IgD-negative memory B cell (primary cell): Measurements from ENCODE around the gene UHMK1. TPM values are rescaled to one million over a fixed set of nuclear protein-coding genes. Genes with fewer than 3 reads are reported as not detected.
"Not testable (repeated sequence)": the region's sequence is repeated elsewhere in the genome, so short reads cannot be mapped to it uniquely, and the experiment has no call there.

Experiments used
- H3K27ac Mint-ChIP-seq, 3 donors: one replicate each; pipeline ENCODE4 v1.8.0; 2020 to 2022; ENCODE audit warnings: mild to moderate bottlenecking in 3 of 3, mixed read lengths in 3 of 3, moderate library complexity in 1 of 3
- H3K27me3 Mint-ChIP-seq: one replicate; pipeline ENCODE4 v1.8.0; 2021; ENCODE audit warnings: mixed read lengths
- H3K36me3 Mint-ChIP-seq: one replicate; pipeline ENCODE4 v1.8.0; 2020; ENCODE audit warnings: mild to moderate bottlenecking, mixed read lengths
- H3K4me1 Mint-ChIP-seq, 3 donors: one replicate each; pipeline ENCODE4 v1.8.0; 2020 to 2022; ENCODE audit warnings: mixed read lengths in 3 of 3, mild to moderate bottlenecking in 1 of 3
- H3K4me3 Mint-ChIP-seq, 4 donors: one replicate each; pipeline ENCODE4 v1.8.0; 2020 to 2022; ENCODE audit warnings: mild to moderate bottlenecking in 4 of 4, mixed read lengths in 4 of 4, moderate library complexity in 3 of 4
- H3K9me3 Mint-ChIP-seq, 3 donors: one replicate each; pipeline ENCODE4 v1.8.0; 2020 to 2021; ENCODE audit warnings: mixed read lengths in 3 of 3, mild to moderate bottlenecking in 1 of 3
- polyA plus RNA-seq: library from polyadenylated mRNA; unstranded; fragments of 300-500 nt; fragmentation: Illumina TruSeq; gene quantifications from one replicate; pipeline ENCODE4 v1.2.3, GENCODE V29; 2021

The UHMK1 gene
- polyA plus RNA-seq, 1 donor from 2014 or later: 53.7 TPM

DNA sequence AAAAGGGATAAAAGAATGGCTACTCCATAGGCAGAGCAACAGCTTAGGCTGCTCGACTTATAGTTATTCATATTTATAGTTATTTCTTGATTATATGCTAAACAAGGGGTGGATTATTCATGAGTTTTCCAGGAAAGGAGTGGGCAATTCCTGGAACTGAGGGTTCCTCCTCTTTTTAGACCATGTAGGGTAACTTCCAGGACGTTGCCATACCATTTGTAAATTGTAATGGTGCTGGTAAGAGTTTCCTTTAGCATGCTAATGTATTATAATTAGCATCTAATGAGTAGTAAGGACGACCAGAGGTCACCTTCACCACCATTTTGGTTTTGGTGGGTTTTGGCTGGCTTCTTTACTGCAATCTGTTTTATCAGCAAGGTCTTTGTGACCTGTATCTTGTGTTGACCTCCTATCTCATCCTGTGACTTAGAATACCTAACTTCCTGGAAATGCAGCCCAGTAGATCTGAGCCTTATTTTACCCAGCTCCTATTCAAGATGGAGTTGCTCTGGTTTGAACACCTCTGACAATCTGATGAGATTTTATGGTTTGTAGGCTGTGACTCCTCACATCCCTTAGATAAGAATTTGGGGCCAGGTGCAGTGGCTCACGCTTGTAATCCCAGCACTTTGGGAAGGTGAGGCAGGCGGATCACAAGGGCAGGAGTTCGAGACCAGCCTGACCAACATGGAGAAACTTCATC is 1.9 kb upstream of the UHMK1 start:
- peak overlapping the region in 1 of 3 donors; percentile 35 for H3K27ac Mint-ChIP-seq
- not testable (repeated sequence) for H3K36me3 Mint-ChIP-seq, H3K27me3 Mint-ChIP-seq, H3K9me3 Mint-ChIP-seq
- H3K4me3 Mint-ChIP-seq: peak overlapping the region in 3 of 4 donors; percentile 39 to 78 (median 65)
- H3K4me1 Mint-ChIP-seq: peaks cover 19 to 22% (median 22%) of the 10 kb centered on the region in 3 donors

DNA sequence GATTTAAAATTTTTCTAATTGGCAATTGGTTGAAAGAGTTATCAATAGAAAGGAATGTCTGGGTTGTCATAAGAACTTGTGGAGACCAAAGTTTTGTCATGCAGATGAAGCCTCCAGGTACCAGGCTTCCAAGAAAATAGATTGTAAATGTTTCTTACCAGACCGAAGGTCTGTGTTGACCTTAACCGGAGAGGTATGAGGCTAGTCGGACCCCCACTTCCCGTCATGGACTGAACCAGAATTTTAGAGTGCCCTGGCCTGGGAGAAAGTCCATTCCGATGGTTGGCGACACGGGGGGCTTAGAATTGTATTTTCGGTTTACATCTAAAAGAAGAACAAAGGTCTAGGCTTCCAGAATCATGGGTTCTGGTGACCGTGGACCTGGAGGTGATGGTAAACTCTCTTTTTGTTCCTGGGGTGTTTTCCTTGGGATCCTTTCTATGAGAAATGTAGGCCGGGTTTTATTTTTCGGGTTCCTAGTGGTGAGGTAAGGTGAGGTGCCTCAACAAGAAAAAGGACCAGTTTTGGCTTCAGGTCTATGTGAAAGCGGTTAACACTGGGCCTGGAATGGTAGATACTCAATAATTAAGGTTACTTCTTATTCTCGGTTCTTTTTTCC is 405 bp upstream of the UHMK1 start:
- H3K36me3 Mint-ChIP-seq: no peaks in the 10 kb centered on the region
- H3K9me3 Mint-ChIP-seq: no peaks in the 10 kb centered on the region
- H3K4me3 Mint-ChIP-seq: peak overlapping the region; percentile 89 to 97 (median 94)
- H3K27ac Mint-ChIP-seq: peak overlapping the region; percentile 89 to 96 (median 90)
- H3K27me3 Mint-ChIP-seq: peaks cover 1% of the 10 kb centered on the region
- H3K4me1 Mint-ChIP-seq: peaks cover 19 to 25% (median 22%) of the 10 kb centered on the region in 3 donors

DNA sequence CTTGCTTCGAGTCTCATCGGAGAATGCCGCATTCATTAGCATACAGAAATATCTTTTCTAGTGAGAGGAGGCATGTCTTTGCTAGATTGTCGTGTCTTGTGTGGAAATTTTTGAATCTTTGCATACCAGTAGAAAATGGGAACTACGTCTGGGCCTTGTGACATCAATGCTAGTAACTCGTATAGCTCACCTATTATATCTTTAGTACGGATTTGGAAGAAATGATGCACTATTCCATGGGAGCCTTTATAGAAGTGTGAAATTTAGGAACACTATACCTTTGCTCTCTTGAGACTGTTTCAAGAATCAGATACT is 835 bp downstream of the UHMK1 start:
- peak overlapping the region; percentile 89 to 97 (median 94) for H3K4me3 Mint-ChIP-seq
- no peaks in the 10 kb centered on the region for H3K9me3 Mint-ChIP-seq
- H3K27ac Mint-ChIP-seq: peak overlapping the region; percentile 89 to 97 (median 96)
- H3K4me1 Mint-ChIP-seq: peaks cover 19 to 25% (median 22%) of the 10 kb centered on the region in 3 donors
- H3K36me3 Mint-ChIP-seq: no peaks in the 10 kb centered on the region
- H3K27me3 Mint-ChIP-seq: peaks cover 1% of the 10 kb centered on the region

- no peaks in the 10 kb centered on the region for H3K27me3 Mint-ChIP-seq
- H3K4me3 Mint-ChIP-seq: peak overlapping the region in 1 of 4 donors; percentile 16
- peaks cover 19 to 25% (median 22%) of the 10 kb centered on the region in 3 donors for H3K4me1 Mint-ChIP-seq
- H3K27ac Mint-ChIP-seq: no peak overlapping the region
- no peaks in the 10 kb centered on the region for H3K9me3 Mint-ChIP-seq
- no peaks in the 10 kb centered on the region for H3K36me3 Mint-ChIP-seq
Observed at GRCh38 chr1:162500805-162501204, 3.2 kb downstream of the UHMK1 start.

DNA sequence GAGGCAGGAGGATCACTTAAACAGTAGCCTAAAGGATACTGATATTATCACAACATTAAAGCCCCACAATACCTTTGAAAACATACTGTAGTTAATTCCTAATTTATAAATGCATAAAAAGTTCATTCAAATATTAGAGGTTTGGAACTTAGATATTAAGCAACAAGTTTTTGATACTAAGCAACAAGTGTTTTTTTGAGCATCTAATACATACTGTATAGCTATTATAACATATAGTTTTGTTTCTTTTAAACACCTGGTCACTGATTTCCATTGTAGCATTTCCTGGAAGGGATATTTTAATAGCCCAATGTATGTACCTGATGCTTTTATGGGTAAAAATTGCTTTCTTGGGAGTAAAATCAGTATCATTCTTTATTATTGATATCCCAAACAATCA is 4.5 kb downstream of the UHMK1 start:
- Mint-ChIP-seq H3K4me3 (peak overlapping the region in 1 of 4 donors; percentile 50), H3K27ac (no peak overlapping the region), H3K36me3 (peaks cover 4% of the 10 kb centered on the region), H3K9me3 (no peaks in the 10 kb centered on the region), H3K27me3 (no peaks in the 10 kb centered on the region), H3K4me1 (peaks cover 18 to 21% (median 19%) of the 10 kb centered on the region in 3 donors)

GRCh38 chr1:162502928-162503327 is 5.3 kb downstream of the UHMK1 start:
- Mint-ChIP-seq H3K36me3 (peaks cover 4% of the 10 kb centered on the region), H3K9me3 (no peaks in the 10 kb centered on the region), H3K27me3 (no peaks in the 10 kb centered on the region), H3K27ac (no peak overlapping the region), H3K4me3 (no peak overlapping the region), H3K4me1 (peaks cover 15 to 19% (median 16%) of the 10 kb centered on the region in 3 donors)

- no peak overlapping the region for H3K4me3 Mint-ChIP-seq
- H3K27ac Mint-ChIP-seq: no peak overlapping the region
- H3K9me3 Mint-ChIP-seq: no peaks in the 10 kb centered on the region
- H3K36me3 Mint-ChIP-seq: peaks cover 5% of the 10 kb centered on the region
- no peaks in the 10 kb centered on the region for H3K27me3 Mint-ChIP-seq
- peaks cover 18 to 23% (median 21%) of the 10 kb centered on the region in 3 donors for H3K4me1 Mint-ChIP-seq
Observed at GRCh38 chr1:162527314-162527713, 29.7 kb downstream of the UHMK1 start.

- Mint-ChIP-seq H3K27ac (peak overlapping the region; percentile 13 to 95 (median 91)), H3K4me1 (peaks cover 19 to 23% (median 21%) of the 10 kb centered on the region in 3 donors), H3K9me3 (no peaks in the 10 kb centered on the region), H3K4me3 (peak overlapping the region; percentile 0 to 83 (median 27)), H3K27me3 (no peaks in the 10 kb centered on the region), H3K36me3 (peaks cover 3% of the 10 kb centered on the region)
Observed at GRCh38 chr1:162530307-162530987, 32.8 kb downstream of the UHMK1 start.

DNA sequence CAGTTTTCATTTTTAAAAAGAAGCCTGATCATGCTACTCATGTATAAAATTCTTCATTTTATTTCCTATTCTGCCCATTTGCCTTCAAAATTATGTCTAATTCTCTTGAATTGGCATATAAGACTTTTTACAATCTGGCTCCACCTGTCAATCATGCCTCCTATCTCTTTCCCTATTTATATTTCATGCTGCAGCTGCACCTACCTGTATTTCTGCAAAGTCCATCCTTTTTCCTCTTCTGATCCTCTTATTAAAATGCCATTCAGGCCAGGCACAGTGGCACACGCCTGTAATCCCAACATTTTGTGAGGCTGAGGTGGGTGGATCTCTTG is 33.3 kb downstream of the UHMK1 start:
- H3K4me3 Mint-ChIP-seq: peak overlapping the region in 3 of 4 donors; percentile 0 to 83 (median 1)
- peaks cover 19 to 23% (median 21%) of the 10 kb centered on the region in 3 donors for H3K4me1 Mint-ChIP-seq
- H3K36me3 Mint-ChIP-seq: peaks cover 5% of the 10 kb centered on the region
- no peaks in the 10 kb centered on the region for H3K27me3 Mint-ChIP-seq
- peak overlapping the region; percentile 13 to 95 (median 91) for H3K27ac Mint-ChIP-seq
- no peaks in the 10 kb centered on the region for H3K9me3 Mint-ChIP-seq

DNA sequence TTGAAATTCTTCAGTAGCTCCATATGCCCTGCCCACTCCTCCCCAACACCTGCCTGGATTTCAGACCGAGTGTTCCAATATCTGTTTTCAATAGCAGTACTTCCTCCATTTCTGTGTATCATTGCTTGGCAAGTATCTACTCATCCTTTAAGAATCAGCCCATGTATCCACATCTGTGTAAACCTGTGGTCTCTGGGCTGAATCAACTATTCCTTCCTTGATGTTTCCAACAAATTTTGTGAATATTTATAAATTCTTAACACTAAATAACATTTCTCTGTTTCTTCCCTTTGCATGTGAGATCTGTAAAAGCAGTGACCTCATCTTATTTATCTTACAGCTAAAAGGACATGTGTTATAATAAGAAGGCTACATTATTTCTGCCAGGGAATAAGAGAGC is 37.9 kb downstream of the UHMK1 start:
- peaks cover 9 to 13% (median 10%) of the 10 kb centered on the region in 3 donors for H3K4me1 Mint-ChIP-seq
- H3K9me3 Mint-ChIP-seq: no peaks in the 10 kb centered on the region
- peaks cover 9% of the 10 kb centered on the region for H3K36me3 Mint-ChIP-seq
- no peak overlapping the region for H3K4me3 Mint-ChIP-seq
- no peak overlapping the region for H3K27ac Mint-ChIP-seq
- H3K27me3 Mint-ChIP-seq: no peaks in the 10 kb centered on the region

DNA sequence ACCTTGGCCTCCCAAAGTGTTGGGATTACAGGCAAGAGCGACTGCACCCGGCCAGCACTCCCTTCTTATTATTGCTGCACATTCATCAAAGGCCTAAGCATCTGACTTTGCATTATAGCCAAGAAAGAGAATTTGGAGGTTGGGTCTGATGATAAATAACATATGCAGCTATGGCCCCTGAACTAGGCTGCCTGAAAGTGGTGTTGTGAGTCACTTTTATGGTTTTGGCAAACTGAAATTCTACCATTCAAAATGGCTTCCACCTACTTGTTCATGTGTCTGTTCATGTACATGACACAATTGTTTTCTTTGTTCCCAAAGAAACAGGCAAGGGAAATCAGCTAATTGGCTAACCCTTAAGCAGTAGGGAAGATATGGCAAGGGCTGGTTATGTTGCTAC is 38.9 kb downstream of the UHMK1 start:
- H3K9me3 Mint-ChIP-seq: peaks cover 0 to 3% (median 1%) of the 10 kb centered on the region in 3 donors
- peaks cover 13% of the 10 kb centered on the region for H3K36me3 Mint-ChIP-seq
- peaks cover 4% of the 10 kb centered on the region in 3 donors for H3K4me1 Mint-ChIP-seq

GRCh38 chr1:162537216-162537615 is 39.6 kb downstream of the UHMK1 start:
- no peaks in the 10 kb centered on the region for H3K27me3 Mint-ChIP-seq
- peaks cover 0 to 1% (median 0%) of the 10 kb centered on the region in 3 donors for H3K4me1 Mint-ChIP-seq
- H3K36me3 Mint-ChIP-seq: peaks cover 13% of the 10 kb centered on the region
- no peak overlapping the region for H3K27ac Mint-ChIP-seq
- H3K9me3 Mint-ChIP-seq: peaks cover 0 to 3% (median 1%) of the 10 kb centered on the region in 3 donors
- no peak overlapping the region for H3K4me3 Mint-ChIP-seq

More for the DNA sequence above, 38.9 kb downstream of the UHMK1 start:
- Mint-ChIP-seq H3K27me3 (no peaks in the 10 kb centered on the region), H3K27ac (no peak overlapping the region), H3K4me3 (no peak overlapping the region)

DNA sequence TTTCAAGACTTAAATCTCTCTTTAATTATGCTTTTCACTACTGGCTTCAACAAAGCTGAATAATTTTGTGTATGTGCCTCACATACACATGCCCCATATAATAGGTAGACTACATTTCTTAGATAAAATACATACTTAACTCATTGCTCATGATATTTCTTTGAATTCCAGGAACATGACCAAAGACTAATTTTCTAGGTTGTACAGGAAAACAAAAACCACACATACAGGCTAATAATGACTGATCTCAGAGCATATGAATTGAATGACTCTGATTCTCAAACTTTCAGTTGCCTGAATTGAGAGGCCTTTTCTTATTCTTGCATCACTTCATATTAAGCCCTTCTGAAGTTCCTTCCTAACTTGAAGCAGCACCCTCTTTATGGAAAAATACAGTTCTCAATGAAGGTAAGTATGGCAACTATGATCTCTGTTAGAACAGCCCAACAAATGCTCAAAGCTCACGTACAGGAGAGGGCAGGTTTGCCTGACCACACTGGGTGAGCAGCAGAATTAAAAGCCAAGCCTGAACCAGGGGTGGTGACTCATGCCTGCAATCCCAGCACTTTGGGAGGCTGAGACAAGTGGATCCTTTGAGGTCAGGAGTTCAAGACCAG is 41.3 kb downstream of the UHMK1 start:
- no peak overlapping the region for H3K4me3 Mint-ChIP-seq
- H3K27ac Mint-ChIP-seq: no peak overlapping the region
- peaks cover 0 to 9% (median 1%) of the 10 kb centered on the region in 3 donors for H3K9me3 Mint-ChIP-seq
- peaks cover 0 to 1% (median 0%) of the 10 kb centered on the region in 3 donors for H3K4me1 Mint-ChIP-seq
- peaks cover 13% of the 10 kb centered on the region for H3K36me3 Mint-ChIP-seq
- H3K27me3 Mint-ChIP-seq: no peaks in the 10 kb centered on the region

- no peak overlapping the region for H3K4me3 Mint-ChIP-seq
- H3K27ac Mint-ChIP-seq: peak overlapping the region in 1 of 3 donors; percentile 6
- H3K9me3 Mint-ChIP-seq: peaks cover 0 to 9% (median 1%) of the 10 kb centered on the region in 3 donors
- no peaks in the 10 kb centered on the region for H3K27me3 Mint-ChIP-seq
- H3K36me3 Mint-ChIP-seq: peaks cover 7% of the 10 kb centered on the region
- no peaks in the 10 kb centered on the region for H3K4me1 Mint-ChIP-seq
Observed at GRCh38 chr1:162541619-162542141, 44.1 kb downstream of the UHMK1 start.

DNA sequence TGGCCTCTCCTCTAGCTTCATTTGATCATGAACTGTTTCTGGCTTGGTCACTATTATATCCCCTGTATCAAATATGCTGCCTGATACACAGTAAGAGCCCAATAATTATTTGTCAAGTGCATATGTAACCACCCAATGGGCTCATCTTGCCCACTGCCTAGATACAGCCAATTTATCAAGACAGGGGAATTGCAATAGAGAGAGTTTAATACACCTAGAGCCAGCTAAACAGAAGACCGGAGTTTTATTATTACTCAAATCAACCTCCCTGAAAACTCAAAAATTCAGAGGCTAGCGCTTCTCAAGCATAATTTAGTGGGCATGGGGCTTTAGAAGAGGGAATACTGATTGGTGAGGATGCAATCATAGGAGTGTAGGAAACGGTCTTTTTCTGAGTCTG is 45.6 kb downstream of the UHMK1 start:
- no peaks in the 10 kb centered on the region for H3K27me3 Mint-ChIP-seq
- no peaks in the 10 kb centered on the region for H3K4me1 Mint-ChIP-seq
- peaks cover 7% of the 10 kb centered on the region for H3K36me3 Mint-ChIP-seq
- H3K4me3 Mint-ChIP-seq: no peak overlapping the region
- H3K27ac Mint-ChIP-seq: no peak overlapping the region
- H3K9me3 Mint-ChIP-seq: peaks cover 0 to 9% (median 1%) of the 10 kb centered on the region in 3 donors
